ENCODE measurements around the gene CREBL2.

Gene CREBL2

DNA sequence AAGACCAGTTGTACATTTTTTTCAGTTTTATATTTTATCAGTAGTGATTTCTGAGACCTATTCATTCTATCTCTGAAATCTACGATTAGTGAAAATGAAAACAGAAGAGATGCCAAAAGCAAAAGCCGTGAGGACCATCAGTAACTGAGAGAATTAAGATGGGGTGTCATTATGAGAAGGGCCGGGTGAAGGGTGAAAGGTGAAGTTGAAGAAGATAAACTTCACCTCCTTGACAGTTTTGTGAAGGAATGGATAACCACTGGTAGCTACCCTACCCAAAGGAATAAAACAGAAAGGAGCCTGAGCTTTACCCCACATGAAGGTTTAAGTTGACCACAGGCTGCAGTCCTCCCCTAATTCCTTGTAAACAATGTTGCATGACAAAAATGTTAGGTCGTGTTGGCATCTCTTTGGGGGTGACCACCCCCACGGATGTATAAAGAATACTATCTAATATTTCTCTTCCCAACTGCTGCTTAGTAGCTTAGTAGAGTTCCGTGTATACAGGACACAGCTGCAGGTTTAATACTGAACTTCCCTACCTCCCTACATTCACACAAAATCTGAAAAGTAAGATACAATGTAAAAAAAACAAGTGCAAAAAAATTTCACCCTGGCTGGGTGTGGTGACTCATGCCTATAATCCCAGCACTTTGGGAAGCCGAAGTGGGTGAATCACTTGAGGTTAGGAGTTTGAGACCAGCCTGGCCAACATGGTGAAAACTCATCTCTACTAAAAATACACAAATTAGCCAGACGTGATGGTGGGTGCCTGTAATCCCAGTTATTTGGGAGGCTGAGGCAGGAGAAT is 60.4 kb downstream of the CREBL2 start:
- H3K79me1 ChIP-seq (ENCODE audit: low read length): no peaks in the 10 kb centered on the region
- H3K36me3 ChIP-seq (ENCODE audit: control insufficient read depth in 1 of 2, insufficient read depth in 2 of 2, low read length in 2 of 2): no peaks in the 10 kb centered on the region
- no peak overlapping the region for H3K4me3 ChIP-seq (ENCODE audit: low read depth, low read length)
- H3K9ac ChIP-seq (ENCODE audit: low read length): no peak overlapping the region
- no peak overlapping the region for H4K12ac ChIP-seq (ENCODE audit: low read depth, low read length)
- no peaks in the 10 kb centered on the region for H3K9me3 ChIP-seq (ENCODE audit: insufficient read depth, low read depth, low read length)
- WGBS (ENCODE audit: extremely low coverage, insufficient coverage, insufficient read length): no CpG with 5 or more reads among the region's 8 CpGs
- no peak overlapping the region for H2BK120ac ChIP-seq (ENCODE audit: insufficient read depth, low read length, poor library complexity)
- H3K4me1 ChIP-seq (ENCODE audit: control insufficient read depth in 1 of 2, insufficient read depth in 2 of 2, low read length in 2 of 2): no peaks in the 10 kb centered on the region
- H3K27ac ChIP-seq (ENCODE audit: low read depth, low read length): no peak overlapping the region
- no peak overlapping the region for H4K8ac ChIP-seq (ENCODE audit: low read depth, low read length)
- no peak overlapping the region for H3K4me2 ChIP-seq (ENCODE audit: low read length)
- DNase-seq: no peak
- no peak overlapping the region for H3K14ac ChIP-seq (ENCODE audit: low read length)
- no peak overlapping the region for H3K4ac ChIP-seq (ENCODE audit: low read depth, low read length)
- H3K23ac ChIP-seq (ENCODE audit: low read length): no peak overlapping the region
- H4K91ac ChIP-seq (ENCODE audit: low read depth, low read length): no peak overlapping the region
- no peak overlapping the region for H2BK12ac ChIP-seq (ENCODE audit: low read length)
- no peak overlapping the region for H2AFZ ChIP-seq (ENCODE audit: insufficient read depth, low read length, poor library complexity)
- H2BK5ac ChIP-seq (ENCODE audit: low read depth, low read length, poor library complexity): no peak overlapping the region
- no peak overlapping the region for H3K18ac ChIP-seq (ENCODE audit: low read length)
- H3K79me2 ChIP-seq (ENCODE audit: control insufficient read depth, insufficient read depth, low read length, poor library complexity): no peaks in the 10 kb centered on the region
- no peaks in the 10 kb centered on the region for H3K27me3 ChIP-seq (ENCODE audit: insufficient read depth, low read length)
- no peak overlapping the region for H2AK5ac ChIP-seq (ENCODE audit: low read length)

DNA sequence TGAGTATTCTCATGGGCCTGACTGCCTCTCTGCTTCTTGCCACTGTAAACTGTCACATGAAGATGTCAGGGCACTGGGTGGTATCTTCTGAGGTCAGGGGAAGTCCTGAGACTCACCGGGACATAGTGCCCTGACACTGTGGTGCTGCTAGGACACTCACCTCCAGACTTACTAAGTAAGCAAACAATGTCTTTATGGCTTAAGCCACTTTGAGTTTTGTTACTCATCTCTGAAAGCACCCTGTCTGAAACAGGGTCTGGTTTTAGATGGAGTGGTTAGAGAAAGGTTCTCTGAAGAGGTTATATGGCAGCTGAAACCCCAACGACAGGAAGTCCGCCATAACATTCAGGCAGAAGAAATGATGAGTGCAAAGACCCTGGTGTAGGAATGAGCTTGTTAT is 61.6 kb downstream of the CREBL2 start:
- DNase-seq: no peak
- H2BK12ac ChIP-seq (ENCODE audit: low read length): no peak overlapping the region
- WGBS (ENCODE audit: extremely low coverage, insufficient coverage, insufficient read length): no CpG with 5 or more reads among the region's 3 CpGs
- H4K91ac ChIP-seq (ENCODE audit: low read depth, low read length): no peak overlapping the region
- H3K9ac ChIP-seq (ENCODE audit: low read length): no peak overlapping the region
- H3K9me3 ChIP-seq (ENCODE audit: insufficient read depth, low read depth, low read length): no peaks in the 10 kb centered on the region
- H2AK5ac ChIP-seq (ENCODE audit: low read length): no peak overlapping the region
- no peak overlapping the region for H2BK5ac ChIP-seq (ENCODE audit: low read depth, low read length, poor library complexity)
- H3K79me2 ChIP-seq (ENCODE audit: control insufficient read depth, insufficient read depth, low read length, poor library complexity): no peaks in the 10 kb centered on the region
- H3K27me3 ChIP-seq (ENCODE audit: insufficient read depth, low read length): no peaks in the 10 kb centered on the region
- H3K27ac ChIP-seq (ENCODE audit: low read depth, low read length): no peak overlapping the region
- no peak overlapping the region for H3K18ac ChIP-seq (ENCODE audit: low read length)
- H3K14ac ChIP-seq (ENCODE audit: low read length): no peak overlapping the region
- no peak overlapping the region for H2BK120ac ChIP-seq (ENCODE audit: insufficient read depth, low read length, poor library complexity)
- H3K4me1 ChIP-seq (ENCODE audit: control insufficient read depth in 1 of 2, insufficient read depth in 2 of 2, low read length in 2 of 2): no peaks in the 10 kb centered on the region
- no peak overlapping the region for H4K12ac ChIP-seq (ENCODE audit: low read depth, low read length)
- no peaks in the 10 kb centered on the region for H3K36me3 ChIP-seq (ENCODE audit: control insufficient read depth in 1 of 2, insufficient read depth in 2 of 2, low read length in 2 of 2)
- no peak overlapping the region for H3K23ac ChIP-seq (ENCODE audit: low read length)
- H3K4ac ChIP-seq (ENCODE audit: low read depth, low read length): no peak overlapping the region
- H3K79me1 ChIP-seq (ENCODE audit: low read length): no peaks in the 10 kb centered on the region
- H3K4me2 ChIP-seq (ENCODE audit: low read length): no peak overlapping the region
- no peak overlapping the region for H4K8ac ChIP-seq (ENCODE audit: low read depth, low read length)
- no peak overlapping the region for H3K4me3 ChIP-seq (ENCODE audit: low read depth, low read length)
- H2AFZ ChIP-seq (ENCODE audit: insufficient read depth, low read length, poor library complexity): no peak overlapping the region

DNA sequence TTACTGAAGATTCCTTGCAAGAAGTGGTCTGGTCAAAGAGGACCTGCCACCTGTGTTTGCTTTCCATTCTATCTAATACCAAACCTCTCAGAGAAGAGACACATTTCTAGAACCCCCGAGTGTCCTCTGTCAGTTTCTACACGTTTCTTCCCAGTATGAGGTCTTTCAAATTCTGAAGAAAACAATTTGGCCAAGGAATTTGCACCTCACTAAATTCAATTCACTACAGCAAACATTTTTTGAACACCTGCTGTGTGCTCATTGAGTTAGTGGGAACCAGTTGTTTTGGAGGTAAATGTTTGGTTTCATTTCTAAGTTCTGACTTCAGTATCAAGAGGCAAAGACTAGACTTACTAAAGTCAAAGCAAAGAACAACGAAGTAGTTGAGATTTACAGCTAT is 64.9 kb downstream of the CREBL2 start:
- H4K91ac ChIP-seq (ENCODE audit: low read depth, low read length): no peak overlapping the region
- no peak overlapping the region for H2AFZ ChIP-seq (ENCODE audit: insufficient read depth, low read length, poor library complexity)
- H3K27ac ChIP-seq (ENCODE audit: low read depth, low read length): no peak overlapping the region
- H4K12ac ChIP-seq (ENCODE audit: low read depth, low read length): no peak overlapping the region
- no CpG with 5 or more reads among the region's 3 CpGs for WGBS (ENCODE audit: extremely low coverage, insufficient coverage, insufficient read length)
- no peak overlapping the region for H3K4ac ChIP-seq (ENCODE audit: low read depth, low read length)
- no peaks in the 10 kb centered on the region for H3K27me3 ChIP-seq (ENCODE audit: insufficient read depth, low read length)
- H3K36me3 ChIP-seq (ENCODE audit: control insufficient read depth in 1 of 2, insufficient read depth in 2 of 2, low read length in 2 of 2): no peaks in the 10 kb centered on the region
- no peak overlapping the region for H3K4me2 ChIP-seq (ENCODE audit: low read length)
- no peaks in the 10 kb centered on the region for H3K9me3 ChIP-seq (ENCODE audit: insufficient read depth, low read depth, low read length)
- no peak overlapping the region for H2BK5ac ChIP-seq (ENCODE audit: low read depth, low read length, poor library complexity)
- no peaks in the 10 kb centered on the region for H3K4me1 ChIP-seq (ENCODE audit: control insufficient read depth in 1 of 2, insufficient read depth in 2 of 2, low read length in 2 of 2)
- no peak overlapping the region for H3K14ac ChIP-seq (ENCODE audit: low read length)
- no peak overlapping the region for H2BK120ac ChIP-seq (ENCODE audit: insufficient read depth, low read length, poor library complexity)
- no peak overlapping the region for H3K9ac ChIP-seq (ENCODE audit: low read length)
- DNase-seq: no peak
- no peak overlapping the region for H2AK5ac ChIP-seq (ENCODE audit: low read length)
- no peaks in the 10 kb centered on the region for H3K79me1 ChIP-seq (ENCODE audit: low read length)
- no peaks in the 10 kb centered on the region for H3K79me2 ChIP-seq (ENCODE audit: control insufficient read depth, insufficient read depth, low read length, poor library complexity)
- H3K18ac ChIP-seq (ENCODE audit: low read length): no peak overlapping the region
- no peak overlapping the region for H4K8ac ChIP-seq (ENCODE audit: low read depth, low read length)
- no peak overlapping the region for H3K4me3 ChIP-seq (ENCODE audit: low read depth, low read length)
- H3K23ac ChIP-seq (ENCODE audit: low read length): no peak overlapping the region
- H2BK12ac ChIP-seq (ENCODE audit: low read length): no peak overlapping the region

GRCh38 chr12:12681061-12681765 is 69.5 kb downstream of the CREBL2 start:
- Histone ChIP-seq H3K18ac (ENCODE audit: low read length) (no peak overlapping the region), H3K79me1 (ENCODE audit: low read length) (no peaks in the 10 kb centered on the region), H3K4me2 (ENCODE audit: low read length) (no peak overlapping the region), H4K12ac (ENCODE audit: low read depth, low read length) (no peak overlapping the region), H3K4me1 (ENCODE audit: control insufficient read depth in 1 of 2, insufficient read depth in 2 of 2, low read length in 2 of 2) (peaks cover 0 to 2% of the 10 kb centered on the region in 2 experiments), H3K23ac (ENCODE audit: low read length) (no peak overlapping the region), H3K36me3 (ENCODE audit: control insufficient read depth in 1 of 2, insufficient read depth in 2 of 2, low read length in 2 of 2) (no peaks in the 10 kb centered on the region), H3K14ac (ENCODE audit: low read length) (no peak overlapping the region), H4K8ac (ENCODE audit: low read depth, low read length) (no peak overlapping the region), H4K91ac (ENCODE audit: low read depth, low read length) (no peak overlapping the region), H3K9me3 (ENCODE audit: insufficient read depth, low read depth, low read length) (no peaks in the 10 kb centered on the region), H3K4me3 (ENCODE audit: low read depth, low read length) (no peak overlapping the region), H2BK120ac (ENCODE audit: insufficient read depth, low read length, poor library complexity) (no peak overlapping the region), H3K9ac (ENCODE audit: low read length) (no peak overlapping the region), H3K27me3 (ENCODE audit: insufficient read depth, low read length) (no peaks in the 10 kb centered on the region), H2BK5ac (ENCODE audit: low read depth, low read length, poor library complexity) (no peak overlapping the region), H3K27ac (ENCODE audit: low read depth, low read length) (no peak overlapping the region), H3K4ac (ENCODE audit: low read depth, low read length) (no peak overlapping the region), H2AK5ac (ENCODE audit: low read length) (no peak overlapping the region), H3K79me2 (ENCODE audit: control insufficient read depth, insufficient read depth, low read length, poor library complexity) (no peaks in the 10 kb centered on the region), H2BK12ac (ENCODE audit: low read length) (no peak overlapping the region), H2AFZ (ENCODE audit: insufficient read depth, low read length, poor library complexity) (no peak overlapping the region)
- no CpG with 5 or more reads among the region's 5 CpGs for WGBS (ENCODE audit: extremely low coverage, insufficient coverage, insufficient read length)
- no peak for DNase-seq
